Small intestine (tissue), 7 donors: ENCODE measurements around the gene ABCC1. TPM values are rescaled to one million over a fixed set of nuclear protein-coding genes. Genes with fewer than 3 reads are reported as not detected.
"Not testable (repeated sequence)": the region's sequence is repeated elsewhere in the genome, so short reads cannot be mapped to it uniquely, and the experiment has no call there.

Experiments
- DNase-seq, 2 donors: peaks; one replicate each; pipeline versions ENCODE4 v3.0.0 to v3.0.0-alpha.2; 2013
- FAIRE-seq: peaks from 2 replicates; lab custom pipeline; 2012; peaks lifted over from hg19 to GRCh38; lab: Jason Lieb, UNC
- H3K27ac ChIP-seq, 3 donors: one replicate each; pipeline ENCODE4 v1.5.1; 2013; ENCODE audit warnings: low read length in 2 of 3, mild to moderate bottlenecking in 2 of 3, control low read depth in 1 of 3, inconsistent platforms in 1 of 3, low read depth in 1 of 3, moderate library complexity in 1 of 3
- H3K27me3 ChIP-seq, 3 donors: one replicate each; pipeline ENCODE4 v1.6.1; 2013; ENCODE audit warnings: low read length in 3 of 3, inconsistent platforms in 1 of 3; ENCODE audit not compliant: control insufficient read depth in 3 of 3, insufficient read depth in 3 of 3
- H3K36me3 ChIP-seq, 3 donors: one replicate each; pipeline ENCODE4 v1.6.1; 2013; ENCODE audit warnings: low read length in 3 of 3, inconsistent platforms in 1 of 3, low read depth in 1 of 3, mild to moderate bottlenecking in 1 of 3, moderate library complexity in 1 of 3; ENCODE audit not compliant: control insufficient read depth in 3 of 3, insufficient read depth in 2 of 3
- H3K4me1 ChIP-seq, 3 donors: one replicate each; pipeline ENCODE4 v1.6.1; 2013; ENCODE audit warnings: low read length in 2 of 3, inconsistent platforms in 1 of 3, low read depth in 1 of 3, mild to moderate bottlenecking in 1 of 3, moderate library complexity in 1 of 3; ENCODE audit not compliant: control insufficient read depth in 3 of 3, insufficient read depth in 2 of 3
- H3K4me3 ChIP-seq, 3 donors: one replicate each; pipeline ENCODE4 v1.5.1; 2013; ENCODE audit warnings: low read length in 3 of 3, control low read depth in 1 of 3, inconsistent platforms in 1 of 3, low read depth in 1 of 3, mild to moderate bottlenecking in 1 of 3, moderate library complexity in 1 of 3
- H3K9me3 ChIP-seq, 2 donors: one replicate each; pipeline ENCODE4 v1.6.1; 2013; ENCODE audit warnings: low read depth in 1 of 2, low read length in 1 of 2; ENCODE audit not compliant: control insufficient read depth in 2 of 2, insufficient read depth in 1 of 2
- WGBS, 3 donors: extraction: QIAGEN DNeasy Blood & Tissue Kit; methylation state at CpG; one replicate each; pipeline ENCODE4 v1.1.7; 2013; 5-methylcytosine and 5-hydroxymethylcytosine counted together
- polyA plus RNA-seq, 4 donors: library from polyadenylated mRNA; stranded (reverse) in 3 of 4; unstranded in 1 of 4; fragments of 200-250 nt in 3 of 4; fragments of 120-200 nt in 1 of 4; gene quantifications; one replicate each; pipeline versions ENCODE4 v1.2.1 to v1.2.3, GENCODE V29; 2013
- donor health status: healthy with polysubstance abuse.
- donor health status: control.
- donor health status: control.
- donor health status: Bipolar disorder and iron deficiency.
- donor health status: healthy.

Gene ABCC1
- polyA plus RNA-seq, 4 donors, result 0.54 to 12.4 (median 4.1) TPM

DNA sequence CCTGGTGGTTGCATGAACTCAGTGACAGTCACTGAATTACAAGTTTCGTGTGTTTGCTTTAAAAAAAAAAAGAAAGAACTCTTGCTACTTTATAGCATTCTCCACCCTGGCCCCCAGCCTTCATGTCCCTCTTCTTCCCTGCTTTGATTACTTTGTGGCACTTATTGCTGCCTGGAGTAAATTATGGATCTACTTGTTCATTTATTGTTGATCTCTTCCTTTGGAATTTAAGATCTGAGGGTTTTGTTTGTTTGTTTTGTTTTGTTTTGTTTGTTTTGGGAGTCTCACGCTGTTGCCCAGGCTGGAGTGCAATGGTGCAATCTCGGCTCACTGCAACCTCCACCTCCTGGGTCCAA, 147.4 kb downstream of the ABCC1 start:
- no peak for FAIRE-seq
- H3K27ac ChIP-seq, result peak overlapping the region in 2 of 3 donors; percentile 5 to 47
- peaks cover 0 to 15% (median 5%) of the 10 kb centered on the region in 3 donors for H3K36me3 ChIP-seq
- no peak for DNase-seq
- H3K9me3 ChIP-seq, result no peaks in the 10 kb centered on the region
- no peak overlapping the region for H3K4me3 ChIP-seq
- H3K27me3 ChIP-seq, result no peaks in the 10 kb centered on the region
- WGBS, 3 donors, result 14 to 55% (median 24%) methylated on average over 3 of the region's 3 CpGs
- H3K4me1 ChIP-seq, result no peaks in the 10 kb centered on the region

GRCh38 chr16:16099320-16099719, 149.9 kb downstream of the ABCC1 start:
- Histone ChIP-seq H3K4me1 (no peaks in the 10 kb centered on the region), H3K9me3 (no peaks in the 10 kb centered on the region), H3K4me3 (no peak overlapping the region), H3K27ac (no peak overlapping the region), H3K27me3 (no peaks in the 10 kb centered on the region), H3K36me3 (peaks cover 0 to 27% (median 10%) of the 10 kb centered on the region in 3 donors)
- FAIRE-seq, result no peak
- 93 to 95% (median 95%) methylated on average over 4 of the region's 4 CpGs for WGBS, 3 donors
- no peak for DNase-seq

DNA sequence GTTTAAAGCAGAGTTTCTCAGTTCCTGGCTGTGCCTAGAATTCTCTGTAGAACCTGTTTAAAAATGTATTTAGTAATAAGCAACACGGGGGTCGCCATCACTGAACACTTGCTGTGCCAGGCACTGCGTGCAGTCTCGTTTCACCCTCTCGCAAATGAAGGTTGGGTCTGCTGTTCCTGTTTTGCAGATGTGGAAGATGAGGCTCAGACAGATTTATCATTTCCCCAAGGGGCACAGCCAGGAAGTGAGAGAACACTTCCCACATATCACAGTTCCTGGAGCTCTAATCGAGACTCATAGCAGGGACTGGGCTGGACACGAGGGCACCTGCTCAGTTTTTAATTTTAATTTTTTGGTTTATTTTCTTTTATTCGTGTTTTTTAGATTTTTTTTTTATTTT, 151.2 kb downstream of the ABCC1 start:
- Histone ChIP-seq H3K4me3 (no peak overlapping the region), H3K27ac (no peak overlapping the region), H3K27me3 (no peaks in the 10 kb centered on the region), H3K4me1 (no peaks in the 10 kb centered on the region), H3K36me3 (peaks cover 0 to 24% (median 14%) of the 10 kb centered on the region in 3 donors), H3K9me3 (no peaks in the 10 kb centered on the region)
- 75 to 91% (median 82%) methylated on average over 8 of the region's 8 CpGs for WGBS, 3 donors
- DNase-seq, result no peak
- no peak for FAIRE-seq

GRCh38 chr16:16101585-16101984, 152.2 kb downstream of the ABCC1 start:
- no peaks in the 10 kb centered on the region for H3K4me1 ChIP-seq
- no peak overlapping the region for H3K27ac ChIP-seq
- no peak overlapping the region for H3K4me3 ChIP-seq
- H3K9me3 ChIP-seq, result no peaks in the 10 kb centered on the region
- WGBS, 3 donors, result 80 to 88% (median 85%) methylated on average over 5 of the region's 5 CpGs
- DNase-seq (no peak), FAIRE-seq (no peak)
- no peaks in the 10 kb centered on the region for H3K27me3 ChIP-seq
- H3K36me3 ChIP-seq, result peaks cover 0 to 24% (median 15%) of the 10 kb centered on the region in 3 donors

GRCh38 chr16:16102738-16103137, 153.3 kb downstream of the ABCC1 start:
- no peak for DNase-seq
- Histone ChIP-seq H3K4me1 (no peaks in the 10 kb centered on the region), H3K9me3 (no peaks in the 10 kb centered on the region), H3K27ac (no peak overlapping the region), H3K36me3 (peaks cover 0 to 20% (median 16%) of the 10 kb centered on the region in 3 donors), H3K4me3 (no peak overlapping the region), H3K27me3 (no peaks in the 10 kb centered on the region)
- 94 to 100% (median 96%) methylated on average over 4 of the region's 4 CpGs for WGBS, 3 donors
- FAIRE-seq, result no peak

DNA sequence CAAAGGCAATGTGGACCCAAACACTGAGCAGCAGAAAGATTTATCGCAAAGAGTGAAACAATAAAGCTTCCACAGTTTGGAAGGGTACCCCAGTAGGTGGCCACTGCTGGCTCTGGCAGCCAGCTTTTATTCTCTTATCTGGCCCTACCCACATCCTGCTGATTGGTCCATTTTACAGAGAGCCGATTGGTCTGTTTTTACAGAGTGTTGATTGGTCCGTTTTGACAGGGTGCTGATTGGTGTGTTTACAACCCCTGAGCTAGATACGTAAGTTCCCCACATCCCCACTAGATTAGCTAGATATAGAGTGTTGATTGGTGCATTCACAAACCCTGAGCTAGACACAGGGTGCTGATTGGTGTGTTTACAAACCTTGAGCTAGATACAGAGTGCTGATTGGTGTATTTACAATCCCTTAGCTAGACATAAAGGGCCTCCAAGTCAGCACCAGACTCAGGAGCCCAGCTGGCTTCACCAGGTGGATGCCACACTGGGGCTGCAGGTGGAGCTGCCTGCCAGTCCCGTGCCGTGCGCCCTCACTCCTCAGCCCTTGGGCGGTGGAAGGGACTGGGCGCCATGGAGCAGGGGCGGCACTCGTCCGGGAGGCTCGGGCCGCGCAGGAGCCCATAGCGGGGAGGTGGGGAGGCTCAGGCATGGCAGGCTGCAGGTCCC, 154.9 kb downstream of the ABCC1 start:
- not testable (repeated sequence) for H3K4me1 ChIP-seq, FAIRE-seq, H3K27me3 ChIP-seq, H3K4me3 ChIP-seq, H3K27ac ChIP-seq, DNase-seq, H3K9me3 ChIP-seq
- WGBS, 3 donors, result 88 to 94% (median 90%) methylated on average over 15 to 16 of the region's 16 CpGs
- H3K36me3 ChIP-seq, result peaks cover 0 to 21% (median 16%) of the 10 kb centered on the region in 3 donors

- H3K4me3 ChIP-seq, FAIRE-seq, H3K9me3 ChIP-seq, H3K27me3 ChIP-seq, DNase-seq, H3K27ac ChIP-seq, H3K4me1 ChIP-seq: not testable (repeated sequence)
- peaks cover 0 to 21% (median 21%) of the 10 kb centered on the region in 3 donors for H3K36me3 ChIP-seq
- WGBS, 3 donors, result 93 to 99% (median 98%) methylated on average over 7 to 21 of the region's 21 CpGs
Measured at GRCh38 chr16:16104804-16105141, 155.4 kb downstream of the ABCC1 start.

GRCh38 chr16:16105646-16106045, 156.2 kb downstream of the ABCC1 start:
- no peaks in the 10 kb centered on the region for H3K27me3 ChIP-seq
- no peaks in the 10 kb centered on the region for H3K9me3 ChIP-seq
- FAIRE-seq (no peak), DNase-seq (no peak)
- peaks cover 0 to 21% (median 21%) of the 10 kb centered on the region in 3 donors for H3K36me3 ChIP-seq
- H3K4me1 ChIP-seq, result no peaks in the 10 kb centered on the region
- no peak overlapping the region for H3K27ac ChIP-seq
- H3K4me3 ChIP-seq, result no peak overlapping the region
- WGBS, 3 donors, result 86 to 95% (median 89%) methylated on average over 14 of the region's 14 CpGs

- Histone ChIP-seq H3K36me3 (peaks cover 0 to 27% (median 26%) of the 10 kb centered on the region in 3 donors), H3K4me3 (no peak overlapping the region), H3K27ac (no peak overlapping the region), H3K9me3 (no peaks in the 10 kb centered on the region), H3K4me1 (no peaks in the 10 kb centered on the region), H3K27me3 (no peaks in the 10 kb centered on the region)
- FAIRE-seq (no peak), DNase-seq (no peak)
- WGBS, 3 donors, result 96 to 97% (median 96%) methylated on average over 6 of the region's 6 CpGs
Measured at GRCh38 chr16:16106466-16106865, 157.1 kb downstream of the ABCC1 start.
